Measurements from ENCODE around the gene NPR1. TPM values are rescaled to one million over a fixed set of nuclear protein-coding genes. Genes with fewer than 3 reads are reported as not detected.

NPR1 gene
- total RNA-seq, 6 donors from 2014 or later, result 32.5 to 101 (median 63.0) TPM

DNA sequence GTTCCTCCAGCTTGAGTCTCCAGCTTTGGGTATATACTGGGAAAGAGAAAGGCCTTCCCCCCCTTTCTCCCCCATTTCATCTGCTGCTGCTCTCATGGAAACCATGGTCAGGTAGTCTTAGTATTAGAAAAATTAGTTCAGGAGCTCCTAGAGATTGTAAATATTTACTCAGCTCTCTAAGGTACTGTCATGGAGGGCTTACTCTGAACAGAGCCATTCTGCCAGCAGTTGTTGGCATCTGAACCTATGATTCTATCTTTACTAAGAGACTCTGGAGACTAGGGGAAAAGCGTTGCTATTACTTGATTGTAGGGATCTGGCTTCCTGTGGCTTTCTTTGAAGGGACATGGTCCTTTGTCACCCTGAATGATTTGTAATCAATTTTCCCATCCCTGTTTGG, 55.5 kb downstream of the NPR1 start:
- WGBS, 2 donors, result 40 to 70% methylated on average over 1 of the region's 1 CpG
- DNase-seq (no peak), ATAC-seq (ENCODE audit: low FRiP score in 2 of 2) (peak in 1 of 2 donors; percentile 53)
- TF ChIP-seq, protein P1, sequence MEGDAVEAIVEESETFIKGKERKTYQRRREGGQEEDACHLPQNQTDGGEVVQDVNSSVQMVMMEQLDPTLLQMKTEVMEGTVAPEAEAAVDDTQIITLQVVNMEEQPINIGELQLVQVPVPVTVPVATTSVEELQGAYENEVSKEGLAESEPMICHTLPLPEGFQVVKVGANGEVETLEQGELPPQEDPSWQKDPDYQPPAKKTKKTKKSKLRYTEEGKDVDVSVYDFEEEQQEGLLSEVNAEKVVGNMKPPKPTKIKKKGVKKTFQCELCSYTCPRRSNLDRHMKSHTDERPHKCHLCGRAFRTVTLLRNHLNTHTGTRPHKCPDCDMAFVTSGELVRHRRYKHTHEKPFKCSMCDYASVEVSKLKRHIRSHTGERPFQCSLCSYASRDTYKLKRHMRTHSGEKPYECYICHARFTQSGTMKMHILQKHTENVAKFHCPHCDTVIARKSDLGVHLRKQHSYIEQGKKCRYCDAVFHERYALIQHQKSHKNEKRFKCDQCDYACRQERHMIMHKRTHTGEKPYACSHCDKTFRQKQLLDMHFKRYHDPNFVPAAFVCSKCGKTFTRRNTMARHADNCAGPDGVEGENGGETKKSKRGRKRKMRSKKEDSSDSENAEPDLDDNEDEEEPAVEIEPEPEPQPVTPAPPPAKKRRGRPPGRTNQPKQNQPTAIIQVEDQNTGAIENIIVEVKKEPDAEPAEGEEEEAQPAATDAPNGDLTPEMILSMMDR (IDR thresholded peaks at IDR 0.05), result no peak
- TF ChIP-seq EP300 (IDR thresholded peaks at IDR 0.05) (no peak), POLR2AphosphoS5 (IDR thresholded peaks at IDR 0.05) (no peak), POLR2A (IDR thresholded peaks at IDR 0.05) (no peak)
- H3K27ac ChIP-seq, result peak overlapping the region; percentile 52 to 81 (median 57)
- H3K4me3 ChIP-seq, result no peak overlapping the region
- no peaks in the 10 kb centered on the region for H3K27me3 ChIP-seq
- H3K36me3 ChIP-seq, result peaks cover 0 to 4% (median under 1%) of the 10 kb centered on the region in 4 donors
- no peaks in the 10 kb centered on the region for H3K9me3 ChIP-seq
- peaks cover 24 to 45% (median 44%) of the 10 kb centered on the region in 4 donors for H3K4me1 ChIP-seq

DNA sequence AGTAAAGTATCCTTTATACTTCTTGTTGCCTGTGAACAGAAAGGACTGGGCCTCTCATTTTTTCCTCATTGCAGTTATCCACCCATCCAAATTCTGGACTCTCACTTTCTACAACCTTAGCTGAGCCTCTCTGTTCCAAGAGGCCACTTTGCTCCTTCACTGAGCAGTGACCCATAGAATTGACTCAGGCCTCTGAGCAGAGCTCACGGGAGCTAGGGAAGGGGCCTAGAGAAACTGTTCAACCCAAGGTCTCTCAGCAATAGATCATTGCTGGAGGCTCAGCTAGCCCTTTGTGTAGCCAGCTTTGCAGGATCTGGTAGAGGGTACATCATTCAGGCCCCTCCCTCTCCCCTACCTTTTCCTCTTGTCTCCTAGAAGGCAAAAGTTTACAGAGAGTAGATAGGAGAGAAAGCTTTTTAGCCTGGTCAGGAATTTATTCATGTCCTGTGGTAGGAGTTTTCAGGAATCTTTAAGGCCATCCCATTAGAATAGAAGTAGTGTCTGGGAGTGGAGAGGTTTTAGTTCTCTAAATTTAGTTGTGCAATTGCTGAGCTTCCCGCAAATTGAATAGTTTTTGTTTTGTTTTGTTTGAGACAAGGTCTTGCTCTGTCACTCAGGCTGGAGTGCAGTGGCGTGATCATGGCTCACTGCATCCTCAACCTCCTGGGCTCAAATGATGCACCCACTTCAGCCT, 56.1 kb downstream of the NPR1 start:
- 41 to 44% methylated on average over 3 of the region's 3 CpGs for WGBS, 2 donors
- DNase-seq, result peak in 1 of 2 donors; percentile 45
- H3K4me1 ChIP-seq, result peaks cover 18 to 39% (median 38%) of the 10 kb centered on the region in 4 donors

DNA sequence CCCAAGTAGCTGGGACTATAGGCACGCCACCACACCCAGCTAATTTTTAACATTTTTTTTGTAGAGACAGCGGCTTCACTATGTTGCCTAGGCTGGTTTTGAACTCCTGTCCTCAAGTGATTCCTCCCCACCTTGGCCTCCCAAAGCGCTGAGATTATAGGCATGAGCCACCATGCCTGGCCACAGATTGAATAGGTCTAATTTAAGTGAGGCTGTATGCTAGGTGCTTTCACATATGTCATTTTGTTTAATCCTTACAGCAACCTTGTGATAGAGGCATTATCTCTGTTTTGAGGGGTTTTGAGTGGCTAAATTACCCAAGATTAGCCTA, 56.6 kb downstream of the NPR1 start:
- Histone ChIP-seq H3K36me3 (peaks cover 0 to 14% (median 7%) of the 10 kb centered on the region in 4 donors), H3K27ac (peak overlapping the region; percentile 52 to 81 (median 57)), H3K4me3 (no peak overlapping the region), H3K9me3 (no peaks in the 10 kb centered on the region), H3K27me3 (no peaks in the 10 kb centered on the region), H3K4me1 (peaks cover 13 to 34% (median 33%) of the 10 kb centered on the region in 4 donors)
- DNase-seq (no peak), ATAC-seq (ENCODE audit: low FRiP score in 2 of 2) (no peak)
- 82 to 96% methylated on average over 3 of the region's 3 CpGs for WGBS, 2 donors
- TF ChIP-seq EP300 (IDR thresholded peaks at IDR 0.05) (no peak), POLR2A (IDR thresholded peaks at IDR 0.05) (no peak), POLR2AphosphoS5 (IDR thresholded peaks at IDR 0.05) (no peak)
- TF ChIP-seq, protein P1 (IDR thresholded peaks at IDR 0.05), result no peak

More for the DNA sequence above, 56.1 kb downstream of the NPR1 start:
- Histone ChIP-seq H3K9me3 (no peaks in the 10 kb centered on the region), H3K4me3 (no peak overlapping the region), H3K27ac (peak overlapping the region; percentile 52 to 81 (median 57)), H3K36me3 (peaks cover 0 to 10% (median 4%) of the 10 kb centered on the region in 4 donors), H3K27me3 (no peaks in the 10 kb centered on the region)
- ATAC-seq (ENCODE audit: low FRiP score in 2 of 2), result peak in 1 of 2 donors; percentile 56
- TF ChIP-seq POLR2A (IDR thresholded peaks at IDR 0.05) (no peak), POLR2AphosphoS5 (IDR thresholded peaks at IDR 0.05) (peak in 1 of 2 donors; percentile 11), EP300 (IDR thresholded peaks at IDR 0.05) (peak in 1 of 4 donors; percentile 31)
- TF ChIP-seq, protein P1 (IDR thresholded peaks at IDR 0.05), result no peak

DNA sequence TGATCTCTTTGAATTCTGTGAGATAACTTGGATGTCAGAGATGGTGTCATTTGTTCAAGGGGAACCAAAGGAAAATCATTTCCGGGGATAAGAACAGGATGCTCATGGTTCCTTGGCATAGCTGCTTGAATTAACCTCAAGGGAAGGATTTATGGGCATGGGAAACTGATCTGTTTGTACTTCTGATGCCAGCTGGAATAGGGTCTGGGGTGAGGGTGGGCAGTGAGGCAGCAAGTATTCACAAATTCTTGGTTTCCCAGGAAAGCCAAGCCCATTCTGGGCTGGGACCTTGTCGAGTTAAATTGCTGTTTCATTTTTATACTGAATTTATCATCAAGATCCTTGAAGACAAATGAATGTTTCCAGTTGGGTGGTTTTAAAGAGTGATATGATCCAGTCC, 63.5 kb downstream of the NPR1 start:
- 61 to 63% methylated on average over 2 of the region's 2 CpGs for WGBS, 2 donors
- H3K36me3 ChIP-seq, result peaks cover 5 to 76% (median 51%) of the 10 kb centered on the region in 4 donors
- H3K9me3 ChIP-seq, result no peaks in the 10 kb centered on the region
- no peak for ATAC-seq (ENCODE audit: low FRiP score in 2 of 2)
- H3K4me1 ChIP-seq, result peaks cover 3 to 7% (median 5%) of the 10 kb centered on the region in 4 donors
- no peak overlapping the region for H3K4me3 ChIP-seq
- DNase-seq, result no peak
- H3K27me3 ChIP-seq, result no peaks in the 10 kb centered on the region
- TF ChIP-seq POLR2A (IDR thresholded peaks at IDR 0.05) (no peak), POLR2AphosphoS5 (IDR thresholded peaks at IDR 0.05) (no peak), EP300 (IDR thresholded peaks at IDR 0.05) (no peak)
- TF ChIP-seq, protein P1 (IDR thresholded peaks at IDR 0.05), result no peak
- H3K27ac ChIP-seq, result peak overlapping the region in 1 of 4 donors; percentile 46
